ENCODE results near the gene ADAM12.

- TF ChIP-seq TARDBP (IDR thresholded peaks at IDR 0.05): no peak
- TF ChIP-seq LEF1 (IDR thresholded peaks at IDR 0.05; ENCODE audit: borderline replicate concordance): no peak
- TF ChIP-seq ZNF384 (IDR thresholded peaks at IDR 0.05): no peak
- TF ChIP-seq L3MBTL2 (conservative IDR thresholded peaks at IDR 0.05): no peak
- TF ChIP-seq FOXK2 (IDR thresholded peaks at IDR 0.05): no peak
- TF ChIP-seq FOXM1 (IDR thresholded peaks at IDR 0.05; ENCODE audit: borderline replicate concordance): no peak
- no peak for TF ChIP-seq NFRKB (IDR thresholded peaks at IDR 0.05)
- no peak for TF ChIP-seq ELF4 (IDR thresholded peaks at IDR 0.05)
These were observed 375.8 kb downstream of the ADAM12 start for GRCh38 chr10:126012485-126012884.
